NCI-H1105 (cell line): ENCODE measurements around the gene NKAIN4.
"Not testable (repeated sequence)": the region's sequence is repeated elsewhere in the genome, so short reads cannot be mapped to it uniquely, and the experiment has no call there.

Experiments
- DNase-seq: peaks from one replicate; lab custom pipeline; 2025; lab: John Stamatoyannopoulos, UW

Gene NKAIN4

DNA sequence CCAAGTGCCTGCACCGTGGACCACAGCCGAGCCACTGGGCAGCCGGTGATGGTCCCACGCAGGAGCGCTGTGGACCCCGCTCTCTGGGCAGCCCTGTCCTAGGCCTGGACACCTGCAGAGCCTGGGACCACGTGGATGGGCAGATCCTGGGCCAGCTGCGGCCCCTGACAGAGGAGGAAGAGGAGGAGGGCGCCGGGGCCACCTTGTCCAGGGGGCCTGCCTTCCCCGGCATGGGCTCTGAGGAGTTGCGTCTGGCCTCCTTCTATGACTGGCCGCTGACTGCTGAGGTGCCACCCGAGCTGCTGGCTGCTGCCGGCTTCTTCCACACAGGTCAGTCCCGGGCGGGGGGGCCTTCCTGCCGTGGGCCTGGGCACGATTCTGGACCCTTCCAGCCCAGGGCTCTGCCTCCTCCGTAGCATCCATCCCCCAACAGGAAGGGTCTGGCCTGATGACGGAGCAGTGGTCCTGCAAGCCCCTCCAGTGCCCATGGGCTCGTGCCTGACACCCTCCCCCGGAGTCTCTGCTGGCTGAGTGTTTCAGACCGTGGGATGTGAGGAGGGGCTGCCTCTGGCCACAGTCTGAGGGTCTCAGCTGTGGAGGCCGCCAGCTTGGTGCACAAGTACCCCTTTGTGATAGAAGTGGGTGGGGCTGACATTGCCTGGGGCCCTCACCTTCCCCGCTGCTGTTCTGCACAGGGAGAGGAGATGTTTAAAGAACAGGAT is 18.0 kb downstream of the NKAIN4 start:
- DNase-seq = no peak

GRCh38 chr20:63235399-63235983 is 18.8 kb downstream of the NKAIN4 start, which contains the start of gene BIRC7:
Gene BIRC7, plus strand, starts transcription at chr20:63235905. Its CDS starts 192 bp downstream, at chr20:63236097.
- no peak for DNase-seq

- no peak for DNase-seq
Measured at GRCh38 chr20:63234693-63235398, 19.4 kb downstream of the NKAIN4 start.

DNA sequence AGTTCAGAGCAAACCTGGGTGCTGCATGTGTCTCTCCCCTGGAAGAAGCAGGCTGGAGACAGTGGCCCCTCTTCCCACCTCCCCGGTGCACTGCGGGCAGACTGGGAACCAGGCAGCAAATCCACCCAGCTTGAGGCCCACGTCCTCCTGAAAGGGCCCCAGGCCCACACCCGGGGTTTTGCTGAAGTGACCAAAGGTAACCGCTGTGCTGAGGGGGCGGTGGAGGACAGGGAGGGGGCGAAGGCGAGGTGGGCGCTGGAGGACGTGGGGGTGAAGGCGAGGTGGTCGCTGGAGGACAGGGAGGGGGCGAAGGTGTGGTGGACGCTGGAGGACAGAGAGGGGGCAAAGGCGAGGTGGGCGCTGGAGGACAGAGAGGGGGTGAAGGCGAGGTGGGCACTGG is 20.3 kb downstream of the NKAIN4 start:
- DNase-seq = no peak

- no peak for DNase-seq
Measured at GRCh38 chr20:63233061-63233344, 21.3 kb downstream of the NKAIN4 start.

GRCh38 chr20:63232235-63233060 is 21.8 kb downstream of the NKAIN4 start:
- no peak for DNase-seq

DNA sequence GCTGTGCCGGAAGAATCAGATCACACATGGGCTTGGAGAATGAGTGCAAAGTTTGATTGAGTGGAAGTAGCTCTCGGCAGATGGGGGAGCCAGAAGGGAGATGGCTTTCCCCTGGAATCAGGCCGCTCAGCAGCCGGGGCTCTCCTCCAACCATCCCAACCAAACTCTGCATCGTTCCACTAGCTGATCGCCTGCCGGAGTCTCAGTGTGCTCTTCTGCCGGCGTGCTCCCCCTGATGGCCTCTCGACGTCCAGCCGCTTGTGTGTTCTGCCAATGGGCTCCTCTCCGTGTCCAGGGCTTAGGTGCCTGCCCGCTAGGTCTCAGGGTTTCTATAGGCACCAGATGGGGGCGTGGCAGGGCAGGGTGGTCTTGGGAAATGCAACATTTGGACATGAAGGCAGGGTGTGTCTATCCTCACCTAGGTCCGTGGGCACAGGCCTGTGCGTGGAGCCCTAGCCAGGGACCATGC is 23.4 kb downstream of the NKAIN4 start:
- no peak for DNase-seq

GRCh38 chr20:63228806-63229205 is 25.5 kb downstream of the NKAIN4 start:
- DNase-seq = no peak

- no peak for DNase-seq
Measured at GRCh38 chr20:63227260-63227659, 27.0 kb downstream of the NKAIN4 start.

DNA sequence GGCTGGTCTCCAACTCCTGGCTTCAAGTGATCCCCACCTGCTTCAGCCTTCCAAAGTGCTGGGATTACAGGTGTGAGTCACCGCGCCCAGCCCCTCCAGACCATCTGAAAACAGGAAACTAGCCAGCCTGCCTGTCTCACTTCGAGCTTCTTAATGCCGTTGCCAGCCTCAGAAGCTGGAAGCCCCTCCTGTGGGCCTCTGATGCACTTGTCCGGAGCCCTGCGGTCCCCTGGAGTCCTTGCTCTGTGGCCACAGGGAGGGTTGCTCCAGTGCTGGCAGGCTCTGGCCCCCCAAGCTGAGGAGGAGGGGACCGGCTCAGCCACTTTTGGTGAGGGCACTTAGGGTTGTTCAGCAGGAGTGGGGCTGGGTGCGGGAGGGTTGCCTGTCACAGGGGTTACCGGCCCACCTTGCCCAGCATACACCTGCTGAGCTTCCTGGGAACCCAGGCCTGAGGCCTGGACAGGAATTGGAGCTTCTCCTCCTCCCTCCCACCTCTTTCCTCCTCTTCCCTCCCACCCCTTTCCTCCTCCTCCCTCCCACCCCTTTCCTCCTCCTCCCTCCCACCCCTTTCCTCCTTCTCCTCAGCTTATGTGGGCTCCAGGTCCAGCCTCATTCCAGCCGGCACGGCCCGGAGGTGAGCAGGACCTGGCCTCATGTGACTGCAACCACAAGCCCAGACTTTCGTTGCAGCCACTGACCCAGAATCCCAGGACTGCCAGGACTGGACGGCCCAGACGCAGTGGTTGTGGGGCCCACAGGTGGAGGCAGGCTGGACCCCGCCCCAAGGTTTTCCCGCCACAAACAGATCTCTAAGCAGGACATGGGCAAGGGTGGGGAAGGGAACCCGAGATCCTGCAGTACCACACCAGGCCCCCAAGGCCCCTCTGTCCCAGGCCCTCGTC is 28.0 kb downstream of the NKAIN4 start:
- no peak for DNase-seq

- no peak for DNase-seq
Measured at GRCh38 chr20:63225082-63225454, 29.2 kb downstream of the NKAIN4 start.

GRCh38 chr20:63224412-63225081 is 29.7 kb downstream of the NKAIN4 start:
- peak; percentile 13 for DNase-seq

DNA sequence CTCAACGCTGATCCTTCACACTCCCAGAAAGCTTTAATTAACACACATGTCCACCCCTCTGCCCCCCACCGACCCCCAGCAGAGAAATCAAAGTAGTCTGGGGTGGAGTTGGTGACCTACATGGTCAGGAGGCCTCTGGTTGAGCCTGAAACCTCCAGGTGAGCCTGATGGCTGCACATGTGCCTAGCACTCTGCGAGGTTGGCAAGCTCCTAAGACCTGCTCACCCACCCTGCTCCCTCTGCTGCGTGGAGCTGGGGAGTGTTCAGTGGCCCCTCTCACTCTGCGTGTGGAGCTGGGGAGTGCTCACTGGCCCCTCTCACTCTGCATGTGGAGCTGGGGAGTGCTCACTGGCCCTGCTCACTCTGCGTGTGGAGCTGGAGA is 30.4 kb downstream of the NKAIN4 start:
- DNase-seq = no peak

- DNase-seq = no peak
Measured at GRCh38 chr20:63223121-63223825, 31.0 kb downstream of the NKAIN4 start.

GRCh38 chr20:63222541-63222940 is 31.7 kb downstream of the NKAIN4 start:
- no peak for DNase-seq

- not testable (repeated sequence) for DNase-seq
Measured at GRCh38 chr20:63221400-63222053, 32.7 kb downstream of the NKAIN4 start.

GRCh38 chr20:63220696-63221399 is 33.4 kb downstream of the NKAIN4 start:
- DNase-seq = no peak

- DNase-seq = no peak
Measured at GRCh38 chr20:63219866-63220521, 34.3 kb downstream of the NKAIN4 start.

DNA sequence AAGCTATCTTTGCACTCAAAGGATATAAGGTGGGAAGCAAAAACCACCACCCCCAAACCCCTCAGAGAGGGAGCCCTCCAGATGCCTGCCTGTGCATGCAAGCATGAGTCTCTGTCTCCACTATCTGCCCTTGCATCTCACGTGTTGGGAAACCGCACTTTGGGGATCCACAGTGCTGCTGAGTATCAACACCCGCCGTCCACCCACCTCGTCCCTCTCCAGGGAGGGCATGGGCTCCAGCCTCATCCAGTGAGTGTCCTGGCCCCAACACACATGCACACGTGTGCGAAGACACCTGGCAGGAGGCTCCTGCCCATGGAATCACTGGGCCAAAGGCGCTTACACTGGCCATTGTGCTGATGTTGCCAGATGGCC is 34.8 kb downstream of the NKAIN4 start:
- no peak for DNase-seq
